ENCODE measurements around the gene PLA2G4F.

Gene PLA2G4F

DNA sequence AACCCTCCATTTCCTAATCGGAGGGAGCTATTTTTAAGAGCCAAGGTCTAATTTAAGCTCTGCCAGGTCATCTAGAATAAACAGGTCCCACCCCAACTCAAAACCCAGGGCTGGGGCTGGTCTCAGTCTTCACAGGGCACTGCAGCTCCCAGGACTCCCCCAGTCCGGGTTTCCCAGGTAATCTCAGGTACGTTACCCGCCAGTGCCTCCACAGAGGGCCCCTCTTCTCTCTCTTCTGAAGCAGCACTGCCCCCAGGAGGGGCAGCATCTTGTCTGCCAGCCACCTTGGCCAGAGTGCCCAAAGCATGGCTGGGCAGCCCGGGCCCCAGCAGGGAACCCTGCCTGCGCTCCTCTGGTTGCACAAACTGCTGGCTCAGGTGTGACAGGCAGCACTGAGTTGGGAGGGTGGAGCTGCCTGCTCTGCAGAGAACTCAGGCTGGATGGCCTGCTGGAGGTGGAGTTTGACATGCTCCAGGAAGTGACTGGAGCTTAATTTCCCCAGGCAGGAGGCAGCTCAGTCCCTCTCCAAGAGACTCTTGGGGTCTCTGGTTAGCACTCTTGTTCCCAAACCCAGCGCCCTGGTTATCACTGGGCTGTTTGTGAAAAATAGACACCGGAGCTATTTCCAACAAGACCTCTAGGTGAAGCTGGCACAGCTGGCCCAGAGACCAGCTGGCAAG lies at the start of gene PLA2G4F:
Gene PLA2G4F (minus strand): TSS at position 394 of the 680 bp plus-strand sequence. CDS start 87 bp downstream, at position 307.
- DNase-seq (ENCODE audit: low read depth), result no peak

DNA sequence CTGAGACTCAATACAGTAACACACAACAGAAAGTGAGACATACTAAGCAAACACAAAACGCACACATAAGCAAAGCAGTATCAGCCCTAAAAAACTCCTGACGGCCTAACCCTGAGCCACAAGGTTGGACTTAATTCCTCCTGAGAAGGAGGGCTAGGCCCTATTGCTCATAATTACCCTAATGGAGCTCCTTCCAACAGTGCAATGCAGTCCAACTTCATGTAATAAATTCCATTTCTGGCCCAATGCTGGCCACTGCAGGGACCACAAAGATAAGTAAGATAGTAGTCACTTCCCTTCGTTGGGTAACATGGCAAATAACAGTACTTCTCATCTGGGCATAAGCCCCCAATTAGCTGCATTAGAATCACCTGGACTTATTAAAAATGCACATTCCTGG lies 47.5 kb upstream of the PLA2G4F start:
- DNase-seq (ENCODE audit: low read depth), result peak; percentile 31

- DNase-seq (ENCODE audit: low read depth), result no peak
Observed at GRCh38 chr15:42202653-42203052, 46.2 kb upstream of the PLA2G4F start.

DNA sequence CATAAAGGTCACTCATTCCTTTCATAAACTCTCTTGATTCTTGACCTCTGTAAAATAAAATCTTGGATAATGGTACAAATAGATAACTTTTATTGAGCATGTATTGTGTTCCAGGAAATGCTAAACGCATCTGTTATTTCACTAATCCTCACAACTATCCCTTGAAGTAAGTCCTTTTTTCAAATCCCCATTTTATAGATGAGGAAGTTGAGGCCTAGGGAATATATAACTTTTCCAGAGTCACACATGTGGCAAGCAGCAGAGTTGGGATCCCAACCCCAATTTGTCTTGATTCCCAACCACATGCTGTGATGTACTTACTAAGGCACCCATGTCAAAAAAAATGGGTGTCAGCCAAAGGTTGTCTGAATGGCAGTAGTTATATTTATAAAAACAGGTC lies 45.4 kb upstream of the PLA2G4F start:
- no peak for DNase-seq (ENCODE audit: low read depth)

DNA sequence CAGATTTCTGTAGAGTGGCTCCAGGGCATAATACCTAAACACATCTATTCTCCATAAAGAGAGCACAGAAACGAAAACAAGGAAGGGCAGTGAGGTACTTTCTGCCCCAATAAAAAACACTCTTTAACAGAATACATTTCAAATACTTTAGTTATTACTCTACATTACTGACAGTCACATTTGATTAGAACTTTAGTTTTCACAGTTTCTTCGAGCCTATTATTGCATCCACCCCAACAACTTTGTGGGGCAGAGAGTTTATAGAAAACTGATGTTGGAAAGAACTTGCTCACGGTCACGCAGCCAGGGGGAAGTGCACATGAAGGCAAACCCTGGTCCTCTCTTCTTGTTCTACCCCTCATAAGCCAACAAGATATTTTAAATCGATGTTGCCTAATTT lies 42.7 kb upstream of the PLA2G4F start:
- no peak for DNase-seq (ENCODE audit: low read depth)

DNA sequence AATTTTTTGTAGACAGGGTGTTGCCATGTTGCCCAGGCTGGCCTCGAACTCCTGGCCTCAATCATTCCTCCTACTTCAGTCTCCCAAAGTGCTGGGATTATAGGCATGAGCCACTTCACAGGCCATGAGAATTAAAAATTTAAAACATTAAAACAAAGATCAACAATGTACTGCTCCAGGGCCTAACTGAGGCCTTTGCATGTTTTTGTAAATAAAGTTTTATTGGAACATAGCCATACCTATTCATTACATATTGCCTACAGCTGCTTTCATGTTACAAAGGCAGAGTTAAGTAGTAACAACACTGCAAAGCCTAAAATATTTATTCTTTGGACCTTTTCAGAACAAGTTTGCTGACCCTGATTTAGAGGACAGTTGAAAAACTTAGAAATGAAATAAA lies 42.1 kb upstream of the PLA2G4F start:
- no peak for DNase-seq (ENCODE audit: low read depth)

DNA sequence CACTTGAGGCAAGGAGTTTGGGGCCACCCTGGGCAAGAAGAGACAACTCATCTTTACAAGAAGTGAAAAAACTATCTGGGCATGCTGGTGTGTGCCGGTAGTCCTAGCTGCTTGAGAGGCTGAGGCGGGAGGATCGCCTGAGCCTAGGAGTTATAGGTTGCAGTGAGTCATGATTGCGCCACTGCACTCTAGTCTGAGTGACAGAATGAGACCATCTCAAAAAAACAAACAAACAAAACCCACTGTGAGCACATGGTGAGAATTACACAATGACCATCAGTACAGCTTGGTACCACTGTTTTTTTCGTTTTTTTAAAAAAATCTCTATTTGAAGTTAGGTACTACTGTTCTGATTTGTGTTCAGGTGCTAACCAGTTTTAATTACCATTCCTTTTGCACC lies 38.1 kb upstream of the PLA2G4F start:
- DNase-seq (ENCODE audit: low read depth), result peak; percentile 91

DNA sequence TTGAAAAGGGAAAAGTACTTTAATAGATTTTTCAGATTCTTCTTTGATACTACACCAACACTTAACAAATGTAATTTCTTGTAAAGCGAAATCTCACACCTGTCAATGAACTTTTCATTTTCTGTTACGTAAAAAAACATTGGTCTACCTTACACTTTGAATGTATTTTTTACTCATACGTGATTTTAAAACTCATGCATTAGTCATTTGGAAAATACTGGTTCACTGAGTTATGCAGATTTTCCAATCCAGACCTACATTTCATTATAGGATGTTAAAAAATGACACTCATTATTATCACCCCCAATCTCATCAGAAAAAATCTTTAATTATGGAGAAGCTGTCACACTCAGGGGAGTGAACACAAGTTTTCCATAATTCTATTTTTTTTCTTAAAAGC lies 36.9 kb upstream of the PLA2G4F start:
- no peak for DNase-seq (ENCODE audit: low read depth)

DNA sequence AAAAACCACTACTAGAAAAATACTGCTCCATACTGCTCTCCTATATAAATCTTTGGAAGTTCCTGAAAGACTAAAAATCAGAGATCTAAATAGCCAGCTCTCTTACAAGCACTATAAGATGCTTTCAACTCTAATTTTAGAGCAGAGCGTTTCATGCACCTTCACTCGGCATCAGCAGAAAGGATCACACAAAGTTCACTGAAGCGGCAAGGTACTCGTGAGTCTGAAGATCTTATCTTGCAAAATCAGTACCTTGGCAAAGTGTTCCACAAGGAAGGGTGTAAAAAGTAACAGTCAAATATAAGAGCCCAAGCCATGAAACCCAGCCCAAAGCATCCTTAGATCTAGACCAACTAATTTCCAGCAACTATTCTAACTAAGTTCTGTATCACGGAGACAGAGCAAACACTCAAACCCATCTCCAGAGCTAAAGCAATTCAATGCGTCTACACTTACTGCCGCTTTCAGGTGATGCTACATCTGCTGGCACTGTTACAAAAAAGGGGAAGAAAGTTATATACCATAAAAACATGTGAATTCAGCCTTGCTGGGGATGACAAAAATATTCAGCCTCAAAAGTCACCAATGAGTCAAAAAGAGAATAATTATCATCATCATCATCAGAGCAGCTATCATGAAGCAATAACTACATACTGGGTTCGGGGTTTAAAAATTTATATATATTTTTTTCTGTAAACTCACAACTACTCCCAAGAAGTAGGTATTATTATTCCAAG lies 35.3 kb upstream of the PLA2G4F start:
- DNase-seq (ENCODE audit: low read depth), result no peak

DNA sequence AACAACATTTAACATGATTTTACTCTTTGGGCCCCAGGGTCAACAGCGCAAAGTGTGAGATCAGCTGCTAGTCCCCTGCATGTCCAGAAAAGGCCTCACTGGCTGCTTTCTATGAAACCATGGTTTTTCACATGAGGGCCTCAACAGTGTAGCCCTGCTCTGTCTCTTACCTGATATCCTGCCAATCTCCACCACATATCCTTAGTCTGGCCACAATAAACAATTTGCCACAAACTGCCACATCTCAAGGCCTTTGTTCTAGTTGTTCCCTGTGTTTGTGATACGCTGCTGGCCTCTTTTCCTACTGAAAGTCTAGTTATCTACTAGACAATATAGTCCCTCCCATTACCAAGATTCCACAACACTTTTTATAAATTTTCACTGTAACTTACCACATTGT lies 33.9 kb upstream of the PLA2G4F start:
- DNase-seq (ENCODE audit: low read depth), result no peak

DNA sequence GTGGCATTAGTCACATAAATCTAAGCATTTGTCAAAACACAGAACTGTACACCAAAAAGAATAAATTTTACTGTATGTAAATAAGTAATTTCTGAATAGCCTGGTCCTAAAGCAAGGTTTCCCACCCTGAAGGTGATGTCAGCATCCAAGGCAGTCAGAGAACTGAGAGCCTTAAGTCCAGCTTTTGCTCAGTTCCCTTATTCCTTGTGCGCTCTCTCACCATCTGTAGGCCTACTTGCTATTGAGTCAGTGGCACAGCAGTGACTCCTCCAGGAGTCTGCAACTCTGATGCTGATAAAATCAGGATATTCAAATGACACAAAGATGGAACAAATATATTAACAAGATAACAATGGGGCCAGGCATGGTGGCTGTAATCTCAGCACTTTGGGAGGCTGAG lies 29.4 kb upstream of the PLA2G4F start:
- no peak for DNase-seq (ENCODE audit: low read depth)

GRCh38 chr15:42184736-42185135 lies 28.3 kb upstream of the PLA2G4F start:
- DNase-seq (ENCODE audit: low read depth), result no peak

DNA sequence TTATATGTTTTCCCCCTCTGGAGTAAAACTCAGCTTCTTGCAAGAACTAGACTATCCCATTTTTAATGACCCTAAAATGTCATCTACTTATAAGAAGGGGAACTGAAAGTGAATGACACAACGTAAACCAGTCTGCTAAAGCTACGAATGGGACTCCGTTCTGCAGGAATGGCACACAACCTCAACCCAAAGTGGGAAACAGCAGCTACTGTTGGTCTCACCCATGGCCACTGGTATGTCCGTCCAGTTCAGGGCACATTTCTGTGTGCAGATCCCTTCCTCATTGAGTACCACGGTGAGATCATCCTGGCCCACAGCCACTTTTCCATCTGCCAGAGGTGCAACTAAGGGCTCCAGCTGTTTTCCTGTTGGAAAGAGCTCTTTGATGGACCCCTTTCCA lies 27.9 kb upstream of the PLA2G4F start:
- DNase-seq (ENCODE audit: low read depth), result no peak

- no peak for DNase-seq (ENCODE audit: low read depth)
Observed at GRCh38 chr15:42182961-42183360, 26.5 kb upstream of the PLA2G4F start.

GRCh38 chr15:42182328-42182886 lies 26.0 kb upstream of the PLA2G4F start:
- DNase-seq (ENCODE audit: low read depth), result no peak

DNA sequence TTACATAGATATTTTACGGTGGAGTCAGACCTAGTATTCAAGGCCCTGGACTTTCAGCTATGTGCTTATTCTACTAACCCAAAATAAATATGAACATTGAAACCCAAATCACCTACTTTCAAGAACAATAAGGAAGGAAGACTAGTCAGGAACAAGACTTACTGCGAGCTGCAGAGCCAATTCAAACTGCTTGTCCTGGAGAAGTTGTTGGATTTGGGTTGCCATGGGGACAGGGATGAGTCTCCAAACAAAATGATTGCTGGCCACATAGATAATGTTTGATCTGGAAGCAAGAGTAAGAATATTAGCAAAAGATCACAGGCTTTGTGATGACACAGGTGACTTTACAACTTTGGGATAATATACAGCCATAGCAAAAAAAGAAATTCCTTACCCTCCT lies 21.6 kb upstream of the PLA2G4F start:
- DNase-seq (ENCODE audit: low read depth), result no peak

DNA sequence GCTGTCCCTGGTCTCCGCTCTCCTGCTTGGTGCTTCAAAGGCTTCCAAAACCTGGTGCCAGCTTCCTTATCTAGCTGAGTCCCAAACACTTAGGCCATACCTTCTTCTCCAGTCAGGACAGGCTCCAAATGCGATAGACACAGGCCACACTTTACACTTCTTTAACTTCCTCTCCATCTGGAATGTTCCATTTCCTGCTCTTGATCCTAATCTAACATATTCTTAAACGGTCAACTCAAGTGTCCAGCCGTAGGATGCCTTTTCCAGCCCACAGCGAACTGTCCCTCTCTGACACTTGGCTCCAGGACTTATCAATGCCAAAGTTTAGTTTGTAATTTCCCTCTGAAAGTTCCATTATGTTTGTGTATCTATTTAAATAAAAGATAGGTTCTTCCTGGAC lies 19.2 kb upstream of the PLA2G4F start:
- DNase-seq (ENCODE audit: low read depth), result no peak

DNA sequence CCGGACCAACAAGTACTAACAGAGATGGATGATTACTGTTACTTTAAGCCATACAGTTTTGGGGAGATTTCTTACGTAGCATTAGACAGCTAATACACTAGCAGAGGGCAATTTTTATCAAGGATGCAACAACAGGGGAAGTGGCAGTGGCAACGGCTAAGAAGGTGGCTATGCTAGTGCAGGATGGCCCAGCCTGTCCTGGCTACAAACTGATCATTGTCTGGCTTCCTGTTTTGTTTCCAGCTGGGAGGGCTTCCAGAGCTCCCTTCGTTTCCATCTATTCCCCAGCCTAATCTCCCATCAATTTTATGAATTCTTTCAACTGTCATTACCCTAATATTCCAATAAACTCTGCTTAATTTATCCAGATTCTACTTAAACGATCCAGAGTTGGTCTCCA lies 16.0 kb upstream of the PLA2G4F start:
- no peak for DNase-seq (ENCODE audit: low read depth)

- no peak for DNase-seq (ENCODE audit: low read depth)
Observed at GRCh38 chr15:42171795-42172194, 15.4 kb upstream of the PLA2G4F start.

GRCh38 chr15:42171122-42171521 lies 14.7 kb upstream of the PLA2G4F start:
- no peak for DNase-seq (ENCODE audit: low read depth)

DNA sequence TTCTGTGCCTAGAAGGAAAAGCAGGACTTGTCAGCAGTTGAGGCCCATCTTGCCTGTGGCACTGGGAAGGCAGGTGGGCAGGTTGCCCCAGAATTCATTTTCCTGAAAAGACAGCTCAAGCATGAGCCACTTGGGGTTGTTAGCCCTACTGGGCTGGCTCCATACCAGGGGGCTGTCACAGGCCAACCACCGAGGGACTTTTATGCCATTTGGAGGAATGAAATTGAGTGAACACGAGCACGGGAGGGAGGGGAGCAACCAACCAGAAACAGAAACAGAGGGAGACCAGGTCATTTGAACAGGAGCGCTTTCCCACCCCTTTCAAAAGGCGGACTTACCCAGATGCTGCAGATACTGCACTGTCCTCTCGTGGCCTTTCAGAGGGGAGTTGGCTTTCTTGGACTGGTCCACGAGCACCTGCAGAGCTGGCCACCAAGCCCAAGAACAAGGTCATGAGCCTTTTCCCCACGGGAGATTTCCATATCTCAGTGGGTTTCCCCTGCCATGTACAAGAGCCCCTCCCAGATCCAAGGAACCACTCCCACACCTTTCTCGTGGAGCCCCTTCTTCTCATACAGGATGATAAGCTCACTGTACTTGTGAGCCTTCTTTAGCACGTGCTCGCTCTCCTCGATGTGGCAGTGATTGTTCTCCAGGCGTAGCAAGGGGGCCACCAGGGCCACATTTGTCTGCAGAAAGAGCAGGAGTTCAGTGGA lies 9.9 kb upstream of the PLA2G4F start:
- no peak for DNase-seq (ENCODE audit: low read depth)

DNA sequence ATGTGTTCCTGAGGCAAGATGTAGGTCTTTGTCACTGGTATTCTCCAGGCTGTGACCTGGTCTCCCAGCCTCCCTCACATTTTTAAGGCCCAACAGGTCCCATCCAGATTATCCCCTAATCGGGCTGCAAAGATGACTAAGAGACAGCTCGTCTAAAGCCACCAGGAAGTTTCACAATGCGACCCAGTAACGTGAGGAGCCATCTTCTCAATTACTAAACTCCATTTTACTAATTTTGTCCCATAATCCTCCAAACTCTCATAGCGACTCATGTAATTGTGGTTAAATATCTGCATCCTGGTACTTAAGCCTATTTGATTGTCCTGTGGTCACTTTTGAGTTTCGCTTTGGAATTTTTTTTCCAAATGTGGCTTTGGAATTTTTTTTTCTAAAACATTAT lies 8.7 kb upstream of the PLA2G4F start:
- DNase-seq (ENCODE audit: low read depth), result peak; percentile 42

Data from iris pigment epithelial cell (primary cell).